ENCODE measurements around the gene PDZD2.

- TF ChIP-seq CTCF (conservative IDR thresholded peaks at IDR 0.05; ENCODE audit: low read length) (no peak), EZH2phosphoT487 (IDR thresholded peaks at IDR 0.05; ENCODE audit: borderline replicate concordance) (no peak)
Observed at GRCh38 chr5:31967461-31967860, 328.5 kb downstream of the PDZD2 start.

All from Loucy (cell line).